KOPT-K1 (cell line): ENCODE data around the gene DHRS3.
"Not testable (repeated sequence)": the region's sequence is repeated elsewhere in the genome, so short reads cannot be mapped to it uniquely, and the experiment has no call there.

Experiments used
- H3K27ac ChIP-seq: fragments of 200-600 bp; sonication (generic); 2 replicates; pipeline ENCODE4 v1.5.1; 2016; ENCODE audit warnings: antibody characterized with exemption, mild to moderate bottlenecking, low read depth, low read length; ENCODE audit not compliant: poor library complexity, severe bottlenecking
- H3K36me3 ChIP-seq: fragments of 200-600 bp; sonication (generic); 2 replicates; pipeline ENCODE4 v1.5.1; 2017; ENCODE audit warnings: antibody characterized with exemption, mild to moderate bottlenecking, low read length, moderate library complexity; ENCODE audit not compliant: insufficient read depth
- H3K9me3 ChIP-seq: fragments of 200-600 bp; sonication (generic); 2 replicates; pipeline ENCODE4 v1.5.1; 2017; ENCODE audit warnings: antibody characterized with exemption, low read length, mild to moderate bottlenecking; ENCODE audit not compliant: insufficient read depth, poor library complexity, severe bottlenecking

Gene DHRS3

GRCh38 chr1:12528021-12528852 lies 89.8 kb downstream of the DHRS3 start:
- Histone ChIP-seq H3K9me3 (no peaks in the 10 kb centered on the region), H3K36me3 (no peaks in the 10 kb centered on the region), H3K27ac (no peak overlapping the region)

DNA sequence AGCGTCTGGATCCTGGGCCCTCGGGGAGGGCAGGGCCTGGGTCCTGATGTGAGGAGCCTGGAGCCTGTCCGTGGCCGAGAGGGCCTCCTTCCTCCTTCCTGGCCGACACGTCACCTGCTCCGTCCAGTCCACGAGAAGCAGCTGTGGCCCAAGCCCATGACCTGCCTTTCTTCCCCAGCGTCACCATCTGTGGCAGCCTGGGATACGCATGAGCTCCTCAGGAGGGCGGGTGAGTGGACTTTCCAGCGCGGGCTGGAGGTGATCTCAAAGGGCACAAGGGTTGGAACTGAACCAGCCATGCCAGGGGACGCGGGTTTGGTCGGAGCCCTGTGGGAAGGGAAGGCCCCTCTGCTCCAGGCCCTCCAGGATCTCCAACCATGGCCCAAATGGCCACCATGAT lies 90.4 kb downstream of the DHRS3 start:
- Histone ChIP-seq H3K9me3 (no peaks in the 10 kb centered on the region), H3K27ac (no peak overlapping the region), H3K36me3 (no peaks in the 10 kb centered on the region)

DNA sequence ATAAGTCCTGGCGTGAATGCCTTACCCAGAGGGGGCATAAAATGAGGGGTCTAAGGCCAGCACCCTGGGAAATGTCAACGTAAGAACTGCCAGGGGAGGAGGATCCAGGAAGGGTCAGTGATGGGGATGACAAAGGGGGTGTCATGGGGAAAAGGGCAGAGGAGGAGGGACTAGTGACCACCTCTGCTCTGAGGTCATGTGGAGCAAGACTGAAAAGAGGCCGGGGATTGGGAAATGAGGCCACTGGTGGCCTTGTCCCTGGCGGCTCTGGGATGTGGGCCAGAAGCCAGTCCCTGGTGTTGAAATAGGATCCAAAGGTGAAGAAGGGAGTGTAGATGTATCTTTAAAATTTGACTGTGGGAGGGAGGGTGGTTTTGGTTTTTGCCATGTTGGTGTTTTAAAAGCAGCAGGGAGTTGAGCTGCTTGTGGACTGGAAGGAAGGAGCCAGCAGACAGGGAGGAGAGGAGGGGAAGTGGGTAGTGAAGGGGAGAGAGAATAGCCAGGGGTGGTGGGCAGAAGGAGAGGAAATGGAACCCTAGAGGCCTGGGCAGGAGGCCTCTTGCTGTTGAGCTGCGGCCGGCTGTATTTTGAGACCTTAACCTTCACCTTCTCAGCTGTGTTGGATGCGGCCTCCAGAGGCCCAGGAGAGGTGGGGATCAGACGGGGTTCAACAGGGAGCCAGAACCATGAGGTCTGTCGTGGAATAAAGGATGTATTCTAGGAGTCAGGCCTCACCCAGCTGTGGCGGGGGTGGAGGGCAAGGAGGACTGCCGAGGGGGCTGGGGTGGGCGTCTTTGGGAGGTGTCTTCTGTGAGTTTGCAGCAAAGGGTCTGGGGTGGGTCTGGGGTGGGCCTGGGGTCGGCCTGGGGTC lies 92.5 kb downstream of the DHRS3 start:
- no peaks in the 10 kb centered on the region for H3K9me3 ChIP-seq
- no peaks in the 10 kb centered on the region for H3K36me3 ChIP-seq
- no peak overlapping the region for H3K27ac ChIP-seq

- no peaks in the 10 kb centered on the region for H3K9me3 ChIP-seq
- no peak overlapping the region for H3K27ac ChIP-seq
- no peaks in the 10 kb centered on the region for H3K36me3 ChIP-seq
These were observed 93.7 kb downstream of the DHRS3 start for GRCh38 chr1:12524266-12524665.

- H3K27ac ChIP-seq, H3K36me3 ChIP-seq, H3K9me3 ChIP-seq: not testable (repeated sequence)
These were observed 95.2 kb downstream of the DHRS3 start for GRCh38 chr1:12522780-12523179.

GRCh38 chr1:12521096-12521495 lies 96.9 kb downstream of the DHRS3 start:
- Histone ChIP-seq H3K9me3 (no peaks in the 10 kb centered on the region), H3K36me3 (no peaks in the 10 kb centered on the region), H3K27ac (no peak overlapping the region)

DNA sequence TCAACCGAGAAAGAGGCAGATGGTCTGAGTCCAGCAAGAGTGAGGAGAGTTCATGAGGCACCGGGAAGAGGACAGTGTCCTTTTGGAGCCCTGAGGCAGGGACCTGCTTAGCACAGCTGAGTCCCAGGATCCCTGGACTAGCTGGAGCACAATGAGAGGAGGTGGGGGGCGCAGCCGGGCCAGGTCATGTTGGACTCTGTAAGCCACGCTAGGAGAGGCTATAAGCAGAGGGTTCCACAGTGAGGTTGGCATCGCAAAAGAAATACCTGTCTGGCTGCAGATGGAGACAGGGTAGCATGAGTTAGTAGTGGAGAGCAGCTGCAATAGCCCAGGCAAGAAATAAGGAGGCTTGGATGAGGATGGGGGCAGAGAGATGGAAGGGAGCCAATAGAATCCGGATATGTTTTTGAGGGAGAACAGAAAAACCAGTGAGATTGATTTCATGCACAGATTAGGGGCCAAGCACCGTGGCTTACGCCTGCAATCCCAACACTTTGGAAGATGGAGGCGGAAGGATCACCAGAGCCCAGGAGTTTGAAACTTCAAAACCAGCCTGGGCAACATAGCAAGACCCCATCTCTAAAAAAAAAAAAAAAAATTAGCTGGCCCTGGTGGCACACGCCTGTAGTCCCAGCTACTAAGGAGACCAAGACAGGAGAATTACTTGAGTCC lies 98.2 kb downstream of the DHRS3 start:
- Histone ChIP-seq H3K36me3 (no peaks in the 10 kb centered on the region), H3K27ac (no peak overlapping the region), H3K9me3 (no peaks in the 10 kb centered on the region)

DNA sequence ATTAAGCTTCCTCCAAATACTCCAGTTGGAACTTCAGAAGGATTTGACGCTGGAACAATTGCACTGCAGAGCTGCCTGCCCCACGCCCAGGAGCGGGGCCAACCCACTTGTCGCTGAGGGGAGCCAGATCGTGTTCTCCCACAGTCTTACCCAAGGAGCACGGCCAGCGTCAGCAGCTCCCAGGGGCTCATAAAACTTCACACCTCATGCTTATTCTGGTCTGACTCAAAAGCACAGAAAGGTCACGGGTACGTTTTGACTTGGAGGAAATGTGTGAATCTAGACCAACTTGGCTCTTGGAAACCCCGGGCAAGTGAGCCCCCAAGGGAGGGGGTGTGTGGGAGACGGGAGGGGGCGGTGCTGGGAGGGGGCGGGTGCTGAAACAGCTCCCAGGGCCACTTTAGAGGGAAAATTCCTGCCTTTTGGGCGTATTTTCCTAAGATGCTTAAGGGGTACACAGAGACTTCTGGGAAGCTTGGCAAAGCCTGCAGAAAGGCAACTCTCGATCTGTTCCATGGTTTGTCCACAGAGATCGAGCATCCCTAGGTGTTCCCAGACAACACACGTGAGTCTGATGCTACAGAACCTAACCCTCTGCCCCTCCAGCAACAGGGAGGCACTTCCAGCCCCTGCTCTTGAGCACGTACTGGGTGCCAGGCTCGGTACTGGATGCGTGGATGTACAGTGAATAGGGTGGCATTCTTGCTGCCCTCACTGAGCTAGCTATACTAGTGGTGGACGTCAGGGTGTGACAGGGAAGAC lies 98.9 kb downstream of the DHRS3 start:
- Histone ChIP-seq H3K36me3 (no peaks in the 10 kb centered on the region), H3K27ac (no peak overlapping the region), H3K9me3 (no peaks in the 10 kb centered on the region)
